Activated CD4-positive, alpha-beta memory T cell treated with anti-CD3 and anti-CD28 coated beads, Interleukin-2, amount 10 ng/mL, durations not matched to agents 7 days and 5 days (primary cell): ENCODE results near the gene MRPL28. TPM values are rescaled to one million over a fixed set of nuclear protein-coding genes. Genes with fewer than 3 reads are reported as not detected.
"Not testable (repeated sequence)": the region's sequence is repeated elsewhere in the genome, so short reads cannot be mapped to it uniquely, and the experiment has no call there.

Experiments
- CTCF ChIA-PET: fragments of 350-600 bp; sonication (Branson Sonifier 250); formaldehyde crosslinking; loops from one replicate; lab custom pipeline; 2021; ENCODE audit warnings: antibody characterized with exemption, inconsistent platforms; lab: Charles Lee
- POLR2A ChIA-PET: fragments of 350-600 bp; sonication (Branson Sonifier 250); formaldehyde crosslinking; loops from one replicate; lab custom pipeline; 2021; ENCODE audit warnings: antibody characterized with exemption; lab: Charles Lee
- DNase-seq: peaks from one replicate; pipeline ENCODE4 v3.0.0-alpha.2; 2020
- H3K27ac Mint-ChIP-seq: one replicate; pipeline ENCODE4 v1.8.0; 2021; ENCODE audit warnings: mild to moderate bottlenecking, mixed read lengths
- H3K27me3 Mint-ChIP-seq: one replicate; pipeline ENCODE4 v1.8.0; 2021; ENCODE audit warnings: mixed read lengths
- H3K36me3 Mint-ChIP-seq: one replicate; pipeline ENCODE4 v1.8.0; 2021; ENCODE audit warnings: low read depth, mixed read lengths
- H3K4me1 Mint-ChIP-seq: one replicate; pipeline ENCODE4 v1.8.0; 2021; ENCODE audit warnings: mixed read lengths
- H3K4me3 Mint-ChIP-seq: one replicate; pipeline ENCODE4 v1.8.0; 2021; ENCODE audit warnings: mild to moderate bottlenecking, mixed read lengths
- H3K9me3 Mint-ChIP-seq: one replicate; pipeline ENCODE4 v1.8.0; 2021; ENCODE audit warnings: mixed read lengths
- total RNA-seq, 2 experiments: library from RNA; stranded (reverse); gene quantifications; one replicate each; pipeline ENCODE4 v1.2.3, GENCODE V29; 2021

MRPL28 gene
- total RNA-seq, 2 experiments from 2014 or later, result 71.4 to 72.6 TPM

DNA sequence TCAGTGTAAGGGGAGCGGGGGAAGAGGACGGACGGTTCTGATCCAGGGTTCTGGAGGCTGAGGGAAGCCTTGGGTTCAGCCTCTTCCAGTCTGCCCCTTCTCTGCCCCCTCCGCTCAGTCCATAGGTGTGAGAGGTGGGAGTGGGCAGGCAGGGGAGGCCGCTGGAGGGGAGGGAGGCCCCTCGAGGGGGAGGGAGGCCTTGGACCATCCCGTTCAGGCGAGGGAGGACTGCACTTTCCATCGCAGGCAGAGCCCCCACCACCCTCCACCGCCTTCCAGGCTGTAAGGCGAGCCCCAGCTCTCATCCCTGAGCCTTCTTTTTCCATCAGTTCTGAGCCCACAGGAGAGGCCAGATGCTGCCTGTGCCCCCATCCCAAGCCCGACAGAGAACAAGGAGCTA is 13.6 kb downstream of the MRPL28 start:
- CTCF ChIA-PET, result interaction anchor here (1.6 kb wide), 1 partner anchor 250 kb away, joined by 6 read pairs; no protein-coding TSS in a partner anchor
- H3K27ac Mint-ChIP-seq, result no peak overlapping the region

DNA sequence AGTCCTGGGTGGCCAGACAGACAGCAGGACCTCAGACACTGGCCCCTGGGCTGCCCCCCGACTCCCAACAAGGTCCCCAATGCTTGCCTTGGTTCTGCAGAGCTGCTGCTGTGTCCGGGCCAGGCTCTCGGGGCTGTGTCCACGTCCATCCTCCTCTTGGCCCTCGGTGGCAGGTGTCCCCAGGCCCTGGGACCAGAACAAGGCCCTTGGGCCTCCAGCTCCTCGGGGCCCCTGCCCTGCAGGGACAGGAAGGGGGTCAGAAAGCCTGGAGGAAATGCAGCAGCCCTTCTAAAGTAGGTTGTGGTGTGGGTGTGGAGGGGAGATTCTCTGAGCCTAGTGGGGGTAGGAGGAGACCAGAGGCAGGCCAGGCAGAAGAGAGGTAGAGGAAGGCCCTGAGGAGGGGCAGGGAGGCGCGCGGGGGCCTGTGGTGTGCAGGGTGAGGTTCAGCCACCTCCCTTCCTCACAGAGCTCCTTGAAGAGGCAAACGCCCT is 15.3 kb downstream of the MRPL28 start:
- H3K27me3 Mint-ChIP-seq, result no peaks in the 10 kb centered on the region
- peak overlapping the region; percentile 78 for H3K27ac Mint-ChIP-seq
- peaks cover 32% of the 10 kb centered on the region for H3K4me1 Mint-ChIP-seq

More for the DNA sequence above, 13.6 kb downstream of the MRPL28 start:
- no peak overlapping the region for H3K4me3 Mint-ChIP-seq
- H3K36me3 Mint-ChIP-seq, result no peaks in the 10 kb centered on the region
- POLR2A ChIA-PET, result interaction anchor here (0.8 to 1.4 kb wide), 2 partner anchors 11 to 128 kb away, joined by 3 to 5 read pairs; no protein-coding TSS in a partner anchor
- H3K4me1 Mint-ChIP-seq, result peaks cover 20% of the 10 kb centered on the region
- no peak for DNase-seq
- no peaks in the 10 kb centered on the region for H3K9me3 Mint-ChIP-seq
- no peaks in the 10 kb centered on the region for H3K27me3 Mint-ChIP-seq

DNA sequence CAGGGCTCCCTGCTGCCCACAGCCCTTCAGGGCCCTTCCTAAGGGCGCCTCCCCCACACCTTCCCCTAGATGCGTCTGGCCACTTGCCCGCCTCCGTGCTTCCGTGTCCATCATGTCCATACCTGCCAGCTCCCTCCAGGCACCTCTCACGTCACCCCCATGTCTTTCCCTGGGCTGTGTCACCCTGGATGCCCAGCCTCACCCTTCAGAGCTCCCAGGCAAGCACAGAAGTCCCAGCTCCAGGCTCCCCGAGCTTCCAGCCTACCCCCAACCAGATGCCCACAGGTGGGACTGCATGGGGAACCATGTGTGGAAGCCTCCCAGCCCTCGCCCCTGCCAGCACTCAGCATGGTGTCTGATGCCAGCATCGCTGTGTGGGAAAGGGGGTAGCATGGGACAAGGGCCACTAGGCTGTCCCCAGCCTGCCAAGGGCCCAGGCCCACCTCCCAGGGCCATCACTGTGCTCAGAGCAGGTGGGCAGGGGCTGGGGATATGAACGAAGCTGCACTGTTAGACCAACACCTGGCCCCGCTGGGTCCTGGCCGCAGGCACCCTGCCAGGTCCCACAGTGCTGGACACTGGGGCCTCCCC is 16.0 kb downstream of the MRPL28 start:
- H3K27ac Mint-ChIP-seq, result no peak overlapping the region
- H3K4me1 Mint-ChIP-seq, result peaks cover 38% of the 10 kb centered on the region
- DNase-seq, result no peak
- H3K4me3 Mint-ChIP-seq, result peak overlapping the region; percentile 39
- ChIA-PET CTCF (no interaction called here), POLR2A (interaction anchor here (0.8 to 2.5 kb wide), 3 partner anchors 10 to 126 kb away, joined by 3 to 9 read pairs (median 3); no protein-coding TSS in a partner anchor)
- H3K36me3 Mint-ChIP-seq, result peaks cover 13% of the 10 kb centered on the region
- no peaks in the 10 kb centered on the region for H3K9me3 Mint-ChIP-seq
- H3K27me3 Mint-ChIP-seq, result no peaks in the 10 kb centered on the region

More for the DNA sequence above, 15.3 kb downstream of the MRPL28 start:
- no peaks in the 10 kb centered on the region for H3K9me3 Mint-ChIP-seq
- ChIA-PET CTCF (interaction anchor here (1.4 to 1.6 kb wide), 2 partner anchors 248 to 258 kb away, joined by 5 to 6 read pairs; no protein-coding TSS in a partner anchor), POLR2A (interaction anchor here (0.8 to 2.5 kb wide), 3 partner anchors 10 to 127 kb away, joined by 3 to 9 read pairs (median 3); no protein-coding TSS in a partner anchor)
- DNase-seq, result peak; percentile 40
- H3K36me3 Mint-ChIP-seq, result peaks cover 7% of the 10 kb centered on the region
- H3K4me3 Mint-ChIP-seq, result peak overlapping the region; percentile 56

DNA sequence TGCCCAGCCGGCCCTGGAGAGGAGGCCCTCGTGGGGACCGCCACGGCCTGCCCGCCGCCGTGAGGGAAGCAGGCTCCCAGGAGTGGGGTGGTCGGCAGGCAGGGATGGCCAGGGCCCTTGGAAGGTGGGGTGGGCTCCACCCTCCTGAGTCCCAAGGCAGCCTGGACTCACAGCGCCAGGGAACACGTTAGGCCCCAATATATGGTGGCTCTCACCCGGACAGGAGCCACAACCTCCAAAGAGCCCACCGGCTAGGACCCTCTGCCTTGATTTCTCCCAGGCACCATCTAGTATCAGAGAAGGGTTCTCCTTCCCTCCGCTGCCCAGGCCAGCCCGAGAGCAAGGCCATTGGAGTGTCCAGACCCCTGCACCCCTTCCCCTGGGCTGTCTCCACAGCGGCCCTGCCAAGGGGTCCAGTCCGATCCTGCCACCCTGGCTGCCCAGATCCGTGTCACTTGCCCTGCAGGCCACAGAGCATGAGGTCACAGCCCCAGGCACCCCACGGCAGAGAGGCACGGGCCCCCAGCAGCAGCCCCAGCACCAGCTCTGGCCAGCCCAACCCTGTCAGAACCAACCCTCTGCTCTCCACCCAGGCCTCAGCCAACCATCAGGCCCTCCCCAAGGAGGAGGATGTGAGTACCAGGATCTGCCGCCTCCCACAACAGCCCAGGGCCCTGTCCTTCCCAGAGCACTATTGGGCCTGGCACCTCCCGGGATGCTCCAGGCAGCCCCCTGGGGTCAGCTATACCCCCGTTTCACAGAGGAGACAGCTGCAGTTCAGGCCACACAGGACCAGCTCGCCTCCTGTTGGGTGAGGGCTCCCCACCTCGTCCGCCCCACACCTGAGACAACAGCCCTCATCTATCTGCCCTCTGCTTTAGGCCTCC is 16.7 kb downstream of the MRPL28 start:
- H3K4me1 Mint-ChIP-seq, result peaks cover 42% of the 10 kb centered on the region
- H3K27ac Mint-ChIP-seq, result no peak overlapping the region
- peaks cover 17% of the 10 kb centered on the region for H3K36me3 Mint-ChIP-seq
- ChIA-PET CTCF (interaction anchor here (0.6 to 1.4 kb wide), 5 partner anchors 12 to 247 kb away, joined by 3 to 13 read pairs (median 8); partner anchors contain the start of genes FAM234A, LUC7L and MRPL28), POLR2A (interaction anchor here (0.6 to 2.5 kb wide), 5 partner anchors 10 to 118 kb away, joined by 3 to 15 read pairs (median 3); partner anchors contain the start of genes FAM234A and MRPL28)
- H3K27me3 Mint-ChIP-seq, result no peaks in the 10 kb centered on the region
- DNase-seq, result no peak
- no peaks in the 10 kb centered on the region for H3K9me3 Mint-ChIP-seq
- peak overlapping the region; percentile 39 for H3K4me3 Mint-ChIP-seq

DNA sequence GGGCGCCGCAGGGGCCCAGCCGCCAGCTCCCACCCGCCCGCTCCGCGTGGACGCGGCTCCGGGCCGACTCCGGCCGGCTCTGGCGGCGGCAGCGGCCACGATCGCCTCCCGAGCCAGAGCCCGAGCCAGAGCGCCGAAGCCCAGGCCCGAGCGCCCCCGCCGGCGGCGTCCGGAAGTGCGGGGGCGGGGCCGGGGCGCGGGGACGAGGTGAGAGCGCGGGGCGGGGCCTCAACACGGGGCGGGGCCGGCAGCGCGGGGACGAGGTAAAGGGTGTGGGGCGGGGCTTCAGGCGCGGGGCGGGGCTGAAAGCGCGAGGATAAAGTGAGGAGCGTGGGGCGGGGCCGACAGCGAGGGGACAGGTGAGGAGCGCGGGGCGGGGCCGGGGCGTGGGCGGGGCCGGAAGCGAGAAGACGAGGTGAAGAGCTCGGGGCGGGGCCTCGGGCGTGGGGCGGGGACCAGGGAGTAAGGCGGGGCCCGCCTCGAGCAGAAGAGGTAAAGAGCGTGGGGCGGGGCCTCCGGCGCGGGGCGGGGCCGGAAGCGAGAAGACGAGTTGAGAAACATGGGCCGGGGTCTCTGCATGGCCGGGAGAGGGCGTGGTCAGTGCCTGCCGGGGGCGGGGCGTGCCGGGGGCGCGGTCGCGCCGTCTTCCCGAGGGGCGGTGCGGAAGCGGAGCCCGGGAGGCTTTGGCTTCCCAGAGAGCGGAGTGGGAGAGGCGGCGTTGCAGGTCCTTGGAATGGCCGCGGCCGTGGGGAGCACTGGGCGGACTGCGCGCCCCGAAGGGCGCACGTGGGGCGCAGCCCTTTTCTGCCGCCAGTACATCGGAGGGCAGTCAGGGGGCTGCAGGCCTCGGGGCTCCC is 17.6 kb downstream of the MRPL28 start, which contains the start of gene AXIN1:
Gene AXIN1, minus strand, starts transcription at position 177 of the 857 bp plus-strand sequence. CDS start 5,698 bp downstream, outside the sequence.
- no peaks in the 10 kb centered on the region for H3K9me3 Mint-ChIP-seq
- H3K4me3 Mint-ChIP-seq, result peak within 1 kb of the TSS; percentile 89
- peaks cover 48% of the 10 kb centered on the region for H3K4me1 Mint-ChIP-seq
- ChIA-PET POLR2A (interaction anchor here (0.6 to 2.3 kb wide), 8 partner anchors 10 to 121 kb away, joined by 3 to 15 read pairs (median 4); partner anchors contain the start of genes DECR2, FAM234A and MRPL28), CTCF (interaction anchor here (0.6 to 1.4 kb wide), 6 partner anchors 13 to 246 kb away, joined by 3 to 13 read pairs (median 6); partner anchors contain the start of genes FAM234A, LUC7L and MRPL28)
- H3K27me3 Mint-ChIP-seq, result no peaks in the 10 kb centered on the region
- DNase-seq, result peak; percentile 100
- H3K36me3 Mint-ChIP-seq, result peaks cover 20% of the 10 kb centered on the region
- peak within 1 kb of the TSS; percentile 86 for H3K27ac Mint-ChIP-seq

DNA sequence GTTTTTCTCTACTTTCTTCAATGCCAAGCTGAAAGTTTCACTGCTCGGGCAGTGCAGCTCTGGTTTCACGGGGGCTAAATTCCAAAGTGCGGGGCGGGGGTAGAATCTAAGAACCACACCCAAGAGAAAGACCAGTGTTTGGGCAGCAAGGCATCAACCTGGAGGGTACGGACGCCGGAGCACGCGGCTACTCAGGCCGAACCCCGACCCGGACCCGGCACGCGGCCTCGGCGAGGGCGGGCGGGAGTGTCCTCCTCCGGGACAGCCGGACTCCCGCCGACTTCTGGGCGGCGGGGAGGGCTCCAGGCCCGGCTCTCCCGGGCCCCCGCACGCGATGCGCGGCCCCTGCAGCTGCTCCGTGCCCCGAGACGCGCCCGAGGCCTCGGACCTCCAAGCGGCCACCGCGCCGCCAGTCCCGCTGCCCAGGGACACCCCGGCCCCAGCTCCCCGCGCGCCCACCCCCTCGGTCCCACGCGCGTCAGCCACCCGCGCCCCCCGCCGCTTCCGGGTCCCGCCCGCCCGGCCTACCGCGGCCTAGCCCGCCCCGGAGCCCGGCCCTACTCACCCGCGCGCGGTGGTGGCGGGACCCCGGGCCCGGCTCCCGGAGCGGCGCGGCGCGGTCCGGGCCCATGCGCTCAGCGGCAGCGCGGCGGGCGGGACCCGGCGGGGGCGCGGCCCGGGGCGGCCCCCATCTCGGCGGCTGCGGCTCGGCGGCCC is 18.4 kb downstream of the MRPL28 start:
- DNase-seq, result peak; percentile 47
- POLR2A ChIA-PET, result interaction anchor here (0.9 to 2.3 kb wide), 7 partner anchors 15 to 297 kb away, joined by 3 to 15 read pairs (median 4); partner anchors contain the start of genes DECR2, FAM234A and WDR90
- peaks cover 56% of the 10 kb centered on the region for H3K4me1 Mint-ChIP-seq

DNA sequence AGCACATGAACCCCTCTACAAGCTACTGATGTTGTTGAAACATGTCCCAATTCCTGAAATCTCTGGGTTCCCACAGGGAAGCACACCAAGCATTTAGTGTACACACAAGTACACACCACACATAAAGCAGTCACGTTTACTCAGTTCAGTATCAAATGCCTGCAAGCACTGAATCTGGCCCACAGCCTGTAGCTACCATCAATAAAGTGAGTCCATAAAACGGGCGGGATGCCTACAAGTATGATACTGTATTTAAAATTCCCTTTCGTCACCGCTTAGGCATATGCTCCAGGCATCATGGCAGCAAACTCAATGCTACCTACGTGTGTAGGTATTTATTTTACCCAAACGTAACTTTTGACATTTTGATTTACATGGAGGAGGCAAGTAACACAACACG is 20.1 kb downstream of the MRPL28 start:
- Mint-ChIP-seq H3K36me3 (peaks cover 46% of the 10 kb centered on the region), H3K4me1 (peaks cover 67% of the 10 kb centered on the region), H3K9me3 (no peaks in the 10 kb centered on the region), H3K27me3 (no peaks in the 10 kb centered on the region), H3K4me3 (no peak overlapping the region), H3K27ac (no peak overlapping the region)
- CTCF ChIA-PET, result interaction anchor here (0.6 to 1.2 kb wide), 3 partner anchors 29 to 162 kb away, joined by 3 read pairs; no protein-coding TSS in a partner anchor
- DNase-seq, result no peak
- POLR2A ChIA-PET, result interaction anchor here (0.9 to 2.9 kb wide), 4 partner anchors 12 to 121 kb away, joined by 3 to 8 read pairs (median 6); partner anchors contain the start of genes FAM234A and LUC7L

More for the DNA sequence above, 18.4 kb downstream of the MRPL28 start:
- Mint-ChIP-seq H3K27me3 (no peaks in the 10 kb centered on the region), H3K27ac (peak overlapping the region; percentile 86), H3K36me3 (peaks cover 28% of the 10 kb centered on the region), H3K9me3 (no peaks in the 10 kb centered on the region), H3K4me3 (peak overlapping the region; percentile 89)
- CTCF ChIA-PET, result interaction anchor here (1.0 to 1.4 kb wide), 5 partner anchors 14 to 123 kb away, joined by 3 to 13 read pairs (median 8); partner anchors contain the start of genes FAM234A, LUC7L and MRPL28

DNA sequence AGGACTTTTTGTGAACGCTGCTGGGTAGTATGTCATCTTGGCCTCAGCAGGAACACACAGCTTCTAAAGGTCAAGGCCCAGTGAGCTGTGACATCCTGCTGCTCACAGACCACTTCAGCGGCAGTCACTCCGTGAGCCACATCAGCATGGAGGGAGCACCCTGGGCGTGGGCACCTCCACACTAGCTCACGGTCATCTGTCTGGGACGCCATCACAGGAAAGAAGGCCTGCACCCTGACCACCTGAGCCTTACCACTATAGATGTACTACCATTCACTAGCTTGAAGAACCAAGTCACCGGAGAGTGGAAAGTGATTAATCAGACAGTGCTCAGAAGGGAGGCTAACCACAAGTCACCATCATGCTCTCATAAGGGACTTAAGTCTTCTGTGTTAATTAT is 21.1 kb downstream of the MRPL28 start:
- peaks cover 54% of the 10 kb centered on the region for H3K36me3 Mint-ChIP-seq
- no peak overlapping the region for H3K27ac Mint-ChIP-seq
- no peak for DNase-seq
- no peak overlapping the region for H3K4me3 Mint-ChIP-seq
- H3K9me3 Mint-ChIP-seq, result no peaks in the 10 kb centered on the region
- ChIA-PET CTCF (interaction anchor here (1.0 to 1.2 kb wide), 3 partner anchors 13 to 161 kb away, joined by 3 read pairs; no protein-coding TSS in a partner anchor), POLR2A (interaction anchor here (0.9 to 2.9 kb wide), 4 partner anchors 11 to 120 kb away, joined by 4 to 8 read pairs (median 6); partner anchors contain the start of genes FAM234A and LUC7L)
- H3K4me1 Mint-ChIP-seq, result peaks cover 65% of the 10 kb centered on the region
- H3K27me3 Mint-ChIP-seq, result no peaks in the 10 kb centered on the region

DNA sequence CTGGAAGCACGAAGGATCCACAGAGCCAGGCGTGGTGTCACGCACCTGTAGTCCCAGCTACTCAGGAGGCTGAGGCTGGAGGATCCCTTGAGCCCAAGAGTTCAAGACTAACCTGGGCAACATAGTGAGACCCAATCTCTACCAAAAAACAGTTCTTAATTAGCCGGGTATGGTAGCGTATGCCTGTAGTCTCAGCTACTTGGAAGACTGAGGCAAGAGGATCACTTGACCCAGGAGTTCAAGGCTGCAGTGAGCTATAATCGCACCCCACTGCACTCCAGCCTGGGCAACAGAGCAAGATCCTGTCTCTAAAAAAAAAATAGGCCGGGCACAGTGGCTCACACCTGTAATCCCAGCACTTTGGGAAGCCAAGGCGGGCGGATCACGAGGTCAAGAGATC is 21.8 kb downstream of the MRPL28 start:
- H3K27ac Mint-ChIP-seq, H3K4me3 Mint-ChIP-seq, H3K27me3 Mint-ChIP-seq, H3K9me3 Mint-ChIP-seq, DNase-seq: not testable (repeated sequence)
- Mint-ChIP-seq H3K4me1 (peaks cover 64% of the 10 kb centered on the region), H3K36me3 (peaks cover 60% of the 10 kb centered on the region)
- ChIA-PET CTCF (interaction anchor here (1.0 kb wide), 2 partner anchors 27 to 113 kb away, joined by 3 read pairs; no protein-coding TSS in a partner anchor), POLR2A (interaction anchor here (1.2 to 2.9 kb wide), 3 partner anchors 10 to 120 kb away, joined by 3 to 8 read pairs (median 7); partner anchors contain the start of gene FAM234A)

DNA sequence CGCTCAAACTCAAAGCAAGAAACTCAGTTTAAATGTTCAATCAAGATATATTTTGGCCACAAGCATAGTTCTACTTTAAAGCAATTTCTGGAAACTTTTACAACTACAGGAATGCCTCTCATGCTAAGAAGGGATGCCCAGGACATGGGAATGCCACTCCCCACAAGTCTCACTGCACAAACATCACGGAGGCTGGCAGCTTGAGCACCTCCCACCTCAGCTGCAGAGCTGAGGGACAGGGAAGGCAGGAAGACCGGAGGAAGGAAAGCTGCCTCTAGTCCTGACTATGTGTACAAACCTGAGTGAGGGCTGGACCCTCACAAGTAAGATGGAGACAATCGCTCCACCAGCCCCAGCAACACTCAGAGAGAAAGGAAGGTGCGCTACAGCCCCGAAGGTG is 23.1 kb downstream of the MRPL28 start:
- H3K27ac Mint-ChIP-seq, result no peak overlapping the region
- ChIA-PET POLR2A (interaction anchor here (0.9 kb wide), 1 partner anchor 221 kb away, joined by 3 read pairs; no protein-coding TSS in a partner anchor), CTCF (interaction anchor here (0.8 to 1.0 kb wide), 2 partner anchors 25 to 250 kb away, joined by 3 read pairs; no protein-coding TSS in a partner anchor)
- no peaks in the 10 kb centered on the region for H3K27me3 Mint-ChIP-seq
- DNase-seq, result no peak
- H3K36me3 Mint-ChIP-seq, result peaks cover 71% of the 10 kb centered on the region
- no peaks in the 10 kb centered on the region for H3K9me3 Mint-ChIP-seq
- peaks cover 70% of the 10 kb centered on the region for H3K4me1 Mint-ChIP-seq
- no peak overlapping the region for H3K4me3 Mint-ChIP-seq
